ENCODE results near the gene SRSF5.
"Not testable (repeated sequence)": the region's sequence is repeated elsewhere in the genome, so short reads cannot be mapped to it uniquely, and the experiment has no call there.

The SRSF5 gene

DNA sequence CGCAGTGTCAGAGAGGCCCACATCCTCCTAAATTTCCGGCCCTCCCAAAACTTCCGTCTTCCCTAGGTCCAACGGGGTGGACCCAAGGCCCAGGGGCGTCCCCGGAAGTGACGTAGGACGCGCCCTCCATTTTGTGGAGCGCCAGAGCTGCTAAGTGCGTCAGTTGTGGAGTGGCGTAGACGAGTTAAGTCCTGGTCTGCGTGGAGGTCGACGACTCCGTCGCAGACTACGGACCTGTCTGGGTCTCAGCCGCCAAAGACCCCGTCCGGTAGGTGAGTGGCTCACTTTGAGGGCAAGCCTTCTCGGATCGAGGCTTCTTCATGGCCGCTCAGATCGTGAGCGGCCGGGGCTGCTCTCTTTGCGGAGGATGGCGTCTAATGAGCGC is at the start of gene SRSF5:
TSS of gene SRSF5 (plus strand) at position 159 of the 385 bp plus-strand sequence. CDS start 1,015 bp downstream, outside the sequence.
- peak; percentile 94 to 98 for DNase-seq

DNA sequence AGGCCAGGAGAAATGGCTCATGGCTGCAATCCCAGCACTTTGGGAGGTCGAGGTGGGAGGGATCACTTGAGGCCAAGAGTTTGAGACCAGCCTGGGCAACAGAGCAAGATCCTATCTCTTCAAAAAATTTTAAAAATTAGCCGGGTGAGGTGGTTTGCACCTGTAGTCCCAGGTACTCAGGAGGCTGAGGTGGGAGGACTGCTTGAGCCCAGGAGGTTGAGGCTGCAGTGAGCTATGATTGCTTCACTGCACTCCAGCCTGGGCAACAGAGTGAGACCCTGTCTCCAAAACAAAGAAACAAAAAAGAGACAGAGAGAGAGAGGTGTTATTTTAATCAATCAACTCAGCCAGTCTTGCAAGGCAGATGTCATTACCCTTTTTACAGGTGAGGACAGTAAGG is 48.3 kb upstream of the SRSF5 start:
- DNase-seq = not testable (repeated sequence)

DNA sequence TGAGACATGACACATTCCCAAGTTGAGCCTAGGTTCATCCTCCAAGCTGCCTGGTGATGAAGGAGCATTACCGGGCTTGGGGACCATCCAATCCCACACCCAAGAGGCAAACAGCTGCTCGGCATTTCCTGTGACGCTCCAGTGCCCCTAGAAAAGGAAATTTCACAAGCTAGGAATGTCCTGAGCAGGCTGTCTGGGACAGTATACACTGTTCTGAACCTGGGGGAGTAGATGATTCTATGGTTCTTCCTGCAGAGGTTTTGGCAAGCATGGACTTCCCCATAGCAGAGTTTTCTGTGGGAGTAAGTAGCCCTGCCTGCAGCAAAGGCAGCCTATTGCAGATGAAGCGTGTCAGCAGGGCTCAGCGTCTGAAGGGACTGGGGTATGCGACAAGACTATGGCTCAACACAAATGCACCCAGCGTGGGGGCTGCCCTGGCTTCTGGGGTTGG is 47.4 kb upstream of the SRSF5 start:
- DNase-seq = peak in 1 of 2 experiments; percentile 40

DNA sequence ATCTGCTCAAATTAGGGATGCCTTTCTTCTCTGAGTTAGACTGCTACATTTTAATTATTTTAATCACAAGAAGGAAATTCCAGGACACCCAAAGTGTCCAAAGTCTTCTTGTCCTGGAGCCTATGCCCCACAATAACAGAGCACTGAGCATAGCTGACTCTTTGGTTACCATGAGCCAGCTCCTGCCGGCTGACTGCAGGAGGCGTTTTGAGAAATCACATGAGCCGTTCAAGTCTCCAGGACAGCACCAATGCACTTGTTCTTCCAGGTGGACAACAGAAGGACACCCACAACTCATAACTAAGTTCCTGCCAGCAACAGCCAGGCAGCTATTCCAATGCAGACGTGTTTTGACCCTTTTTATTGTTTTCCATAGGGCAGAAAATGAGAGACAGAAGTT is 46.0 kb upstream of the SRSF5 start:
- no peak for DNase-seq

DNA sequence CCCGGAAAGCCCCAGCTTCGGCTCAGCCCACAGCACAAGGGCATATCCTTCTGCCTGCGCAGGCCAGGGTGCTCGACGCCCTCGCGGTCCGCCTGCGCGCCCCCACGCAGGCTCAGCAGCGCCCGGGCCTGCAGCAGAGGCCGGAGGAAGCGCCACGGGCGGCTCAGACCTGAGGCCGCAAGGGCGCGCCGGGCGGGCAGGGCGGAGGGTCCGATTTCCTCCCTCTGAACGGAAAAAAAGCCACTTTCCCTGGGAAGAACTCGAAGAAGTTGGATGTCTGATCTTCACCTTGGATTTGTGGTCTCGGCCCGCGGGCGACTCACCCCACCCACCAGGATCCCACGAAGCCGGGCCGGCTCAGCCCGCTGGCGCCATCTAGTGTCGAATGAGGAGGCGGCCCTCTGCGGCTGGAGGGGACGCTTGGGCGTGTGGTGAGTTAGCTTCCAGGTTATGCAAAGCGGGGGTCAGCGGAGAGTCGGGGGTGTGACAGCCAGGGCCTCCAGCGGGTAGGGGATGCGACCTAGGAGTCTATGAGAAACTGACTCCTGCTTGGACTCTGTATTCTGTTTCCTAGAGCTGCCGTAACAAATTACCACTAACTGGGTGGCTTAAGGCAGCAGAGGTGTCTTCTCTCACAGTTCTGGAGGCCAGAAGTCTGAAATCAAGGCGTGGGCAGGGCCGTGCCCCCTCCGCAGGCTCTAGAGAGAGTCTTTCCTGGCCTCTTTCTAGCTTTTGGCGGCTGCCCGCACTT is 40.0 kb upstream of the SRSF5 start:
- DNase-seq = peak; percentile 33 to 82

DNA sequence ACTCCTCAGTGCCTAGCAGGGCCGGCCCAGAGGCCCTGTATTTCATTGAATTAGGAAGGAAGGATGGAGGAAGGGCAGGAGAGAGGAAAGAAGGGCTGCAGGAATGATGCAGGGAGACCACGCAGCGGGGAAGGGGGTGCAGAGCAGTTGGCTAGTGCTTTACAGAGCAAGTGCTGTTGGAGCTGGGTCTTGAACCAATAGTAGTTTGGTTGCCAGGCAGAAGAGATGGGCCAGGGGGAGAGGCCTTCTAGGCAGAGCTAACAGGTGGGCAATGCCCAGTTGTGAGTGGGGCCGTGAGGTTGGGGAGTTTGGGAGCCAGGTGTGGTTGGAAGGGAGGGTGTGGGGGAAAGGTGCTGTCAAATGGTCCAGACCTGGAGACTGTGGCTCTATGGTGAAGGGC is 39.1 kb upstream of the SRSF5 start:
- DNase-seq = no peak

DNA sequence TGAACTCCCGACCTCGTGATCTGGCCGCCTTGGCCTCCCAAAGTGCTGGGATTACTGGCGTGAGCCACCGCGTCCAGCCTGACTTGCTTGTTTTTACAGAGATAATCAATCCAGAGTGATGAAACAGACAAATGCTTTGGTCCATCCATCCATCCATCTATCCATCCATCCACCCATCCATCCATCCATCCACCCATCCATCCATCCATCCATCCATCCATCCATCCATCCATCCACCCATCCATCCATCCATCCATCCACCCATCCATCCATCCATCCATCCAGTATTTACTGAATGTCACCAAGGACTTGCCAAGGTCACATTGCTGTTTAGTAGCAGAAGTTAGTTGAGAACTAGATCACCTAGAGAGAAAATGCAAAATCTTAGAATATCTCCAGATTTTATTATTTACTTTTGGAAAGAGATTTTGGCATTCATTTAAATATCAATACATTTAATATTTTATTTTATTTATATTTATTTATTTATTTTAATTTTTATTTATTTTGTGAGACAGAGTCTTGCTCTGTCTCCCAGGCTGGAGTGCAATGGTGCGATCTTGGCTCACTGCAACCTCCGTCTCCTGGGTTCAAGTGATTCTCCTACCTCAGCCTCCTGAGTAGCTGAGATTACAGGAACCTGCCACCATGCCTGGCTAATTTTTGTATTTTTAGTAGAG is 34.9 kb upstream of the SRSF5 start:
- not testable (repeated sequence) for DNase-seq

DNA sequence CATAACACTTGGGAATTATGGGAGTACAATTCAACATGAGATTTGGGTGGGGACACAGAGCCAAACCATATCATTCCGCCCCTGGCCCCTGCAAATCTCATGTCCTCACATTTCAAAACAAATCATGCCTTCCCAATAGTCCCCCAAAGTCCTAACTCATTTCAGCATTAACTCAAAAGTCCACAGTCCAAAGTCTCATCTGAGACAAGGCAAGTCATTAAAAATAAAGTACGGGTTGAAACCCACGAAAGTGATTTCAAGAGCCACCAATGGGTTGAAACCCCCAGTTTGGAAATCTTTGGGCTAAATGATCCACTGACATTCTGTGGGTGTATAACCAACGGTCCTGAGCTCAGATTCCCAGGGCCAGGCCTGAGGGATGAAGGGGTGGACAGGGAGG is 30.5 kb upstream of the SRSF5 start:
- DNase-seq = not testable (repeated sequence)

DNA sequence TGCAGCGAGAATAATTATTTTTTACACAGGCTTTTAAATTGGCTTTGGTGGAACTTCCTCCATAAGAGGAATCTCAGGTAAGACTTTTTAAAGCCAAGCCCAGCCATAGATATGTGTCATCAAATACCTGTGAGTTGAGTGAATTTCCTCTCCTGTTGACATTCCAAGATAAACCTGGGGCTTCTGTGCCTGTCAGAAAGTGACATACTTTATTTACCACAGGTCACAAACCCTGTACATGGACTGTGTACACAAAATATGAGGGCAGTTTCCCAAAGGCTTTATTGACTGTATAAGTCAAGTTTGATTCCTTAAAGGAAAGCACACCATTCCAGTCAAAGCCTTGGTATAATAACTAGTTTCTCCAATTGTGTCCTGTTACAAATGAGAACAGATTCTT is 25.9 kb upstream of the SRSF5 start:
- no peak for DNase-seq

DNA sequence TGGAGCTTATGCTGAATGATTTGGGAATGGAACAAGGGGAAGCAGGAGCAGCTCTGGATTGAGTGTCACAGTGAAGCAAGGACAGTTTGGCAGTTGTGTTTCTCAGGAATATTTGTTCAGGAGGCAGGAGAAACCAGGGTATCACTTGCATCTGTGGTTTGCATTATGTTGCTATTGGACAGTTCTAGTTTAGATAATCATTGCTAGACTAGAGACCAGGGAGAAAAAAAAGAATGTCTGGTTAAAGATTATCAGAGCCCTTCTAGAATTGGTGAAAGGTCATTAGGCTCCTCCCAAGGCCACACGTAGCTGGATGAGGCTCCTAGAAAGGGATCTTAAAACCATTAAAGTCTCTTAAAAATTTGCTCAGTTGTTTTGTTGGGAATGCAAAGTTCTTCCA is 17.0 kb upstream of the SRSF5 start:
- DNase-seq = no peak

DNA sequence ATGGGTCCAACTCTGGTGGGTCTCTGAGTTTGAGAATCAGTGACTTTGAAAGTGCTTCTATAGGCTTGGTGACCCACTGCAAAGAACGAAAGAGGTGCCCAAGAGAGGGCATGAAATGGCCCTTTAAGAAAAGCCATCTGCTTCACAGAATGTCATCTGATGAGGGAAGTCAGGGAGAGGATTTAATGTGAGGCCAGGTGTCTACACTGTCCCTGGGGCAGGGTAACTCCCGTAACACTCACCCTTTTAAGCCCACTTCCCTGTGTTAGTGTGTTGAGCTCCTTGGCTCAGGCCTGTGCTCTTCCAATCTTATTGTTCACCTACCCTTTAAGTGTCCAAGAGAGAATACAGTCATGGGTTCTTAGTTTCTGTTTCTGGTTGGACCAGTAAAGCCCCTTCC is 16.4 kb upstream of the SRSF5 start:
- DNase-seq = no peak

DNA sequence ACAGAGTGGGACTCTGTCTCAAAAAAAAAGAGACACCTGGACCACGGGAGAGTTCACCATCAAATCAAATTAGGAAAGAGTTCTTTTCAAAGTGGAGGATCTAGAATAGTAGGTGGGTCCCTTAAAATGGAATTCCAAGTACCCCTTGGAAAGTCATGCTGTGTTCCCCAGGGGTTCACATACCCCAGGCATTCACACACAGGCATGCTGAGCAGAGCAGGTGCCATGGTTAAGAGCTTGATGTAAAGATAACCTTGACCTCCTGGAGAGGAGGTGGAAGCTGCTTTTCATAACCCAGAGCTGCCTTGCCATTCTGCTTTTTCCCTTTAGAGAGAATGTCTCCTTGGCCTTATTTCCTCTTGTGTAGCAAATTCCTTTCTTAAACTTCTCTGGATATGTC is 14.2 kb upstream of the SRSF5 start:
- no peak for DNase-seq

DNA sequence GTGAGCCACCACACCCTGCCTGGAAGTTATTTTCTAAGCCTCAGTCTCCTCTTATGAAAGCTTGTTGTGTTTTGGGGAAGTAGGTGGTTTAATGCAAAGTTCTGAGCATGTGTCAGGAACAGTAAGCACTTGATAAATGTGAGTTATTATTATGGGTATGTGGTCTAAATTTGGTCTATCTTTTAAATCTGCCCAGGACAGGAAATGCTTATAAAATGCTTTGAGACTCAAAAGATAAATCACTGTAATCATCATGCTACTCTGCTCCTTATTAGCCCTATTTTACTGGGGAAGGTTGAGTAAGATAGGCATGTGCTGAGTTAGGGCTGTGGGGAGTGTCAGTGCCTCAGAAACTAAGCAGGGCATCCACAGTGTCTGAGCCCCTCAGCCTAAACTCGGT is 13.1 kb upstream of the SRSF5 start:
- DNase-seq = no peak

DNA sequence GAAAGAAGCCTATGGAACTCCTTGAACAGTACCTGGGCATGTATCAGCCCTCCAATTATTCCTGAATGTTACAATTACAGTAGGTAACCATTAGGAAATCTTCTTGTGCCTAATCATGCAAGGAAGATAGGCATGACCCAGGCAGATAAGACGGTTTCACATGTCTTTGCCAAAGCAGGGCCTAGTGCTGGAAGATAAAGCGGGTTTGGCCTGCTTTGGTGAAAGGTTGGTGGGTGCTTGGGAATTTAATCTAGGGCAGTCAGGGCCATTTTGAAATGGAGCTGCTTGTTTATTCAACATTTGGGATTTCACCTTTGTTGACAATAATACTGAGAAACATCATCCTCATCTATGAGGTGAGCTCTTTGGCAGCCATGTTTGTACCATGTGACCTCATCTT is 12.5 kb upstream of the SRSF5 start:
- DNase-seq = no peak

DNA sequence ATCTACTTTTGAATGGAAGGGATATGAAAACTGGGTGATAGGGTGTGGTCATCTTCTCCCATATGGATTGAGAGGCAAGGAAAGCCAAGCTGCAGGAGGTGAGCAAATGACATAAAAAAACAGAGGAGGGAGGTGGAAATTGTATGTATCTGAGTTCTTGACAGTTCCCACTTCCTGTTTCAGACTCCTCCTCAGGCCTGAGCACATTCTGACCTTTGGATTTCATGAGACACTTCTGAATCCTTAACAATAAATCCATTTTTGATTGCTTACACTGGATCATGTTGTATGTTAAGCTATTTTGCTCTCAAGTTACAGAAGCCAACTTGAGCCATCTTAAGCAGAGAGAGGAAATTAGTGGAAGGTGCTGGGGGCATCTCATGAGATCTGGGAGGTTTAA is 11.6 kb upstream of the SRSF5 start:
- DNase-seq = no peak

DNA sequence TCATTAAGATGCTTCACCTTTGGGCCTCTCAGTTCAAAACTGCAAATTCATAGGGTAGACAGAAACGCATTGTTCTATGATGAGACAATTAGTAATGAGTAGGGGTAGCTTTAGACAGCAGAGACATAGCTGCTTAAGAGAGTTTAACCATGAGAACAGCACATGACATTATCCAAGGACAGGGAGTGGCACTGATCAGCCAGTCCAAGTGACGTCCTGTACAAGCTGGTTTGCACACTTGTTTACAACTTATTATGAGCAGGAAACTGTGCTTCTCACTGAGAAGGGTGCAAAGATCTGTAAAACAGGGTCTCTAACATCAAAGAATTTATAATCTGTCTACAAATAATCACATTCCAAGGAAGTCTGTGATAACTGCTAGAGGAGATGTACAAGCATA is 11.2 kb upstream of the SRSF5 start:
- DNase-seq = no peak

DNA sequence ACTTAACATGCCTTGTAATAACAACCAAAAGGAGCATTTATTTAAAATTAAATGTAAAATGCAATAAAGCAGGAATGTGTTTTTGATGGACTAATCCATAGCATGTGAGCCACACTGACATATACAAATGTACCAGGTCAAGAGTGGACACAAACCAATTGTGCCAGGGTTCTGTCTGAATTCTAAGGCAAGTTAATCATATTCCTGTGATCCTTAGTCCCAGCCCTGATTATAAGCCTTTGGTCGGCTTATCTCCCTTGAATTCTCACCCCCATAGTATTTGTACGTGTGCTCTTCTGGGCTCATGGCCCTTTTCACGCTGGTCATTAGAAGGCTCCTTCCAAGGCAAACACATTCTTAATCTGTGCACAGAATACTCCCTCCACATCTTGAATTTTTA is 10.6 kb upstream of the SRSF5 start:
- no peak for DNase-seq

DNA sequence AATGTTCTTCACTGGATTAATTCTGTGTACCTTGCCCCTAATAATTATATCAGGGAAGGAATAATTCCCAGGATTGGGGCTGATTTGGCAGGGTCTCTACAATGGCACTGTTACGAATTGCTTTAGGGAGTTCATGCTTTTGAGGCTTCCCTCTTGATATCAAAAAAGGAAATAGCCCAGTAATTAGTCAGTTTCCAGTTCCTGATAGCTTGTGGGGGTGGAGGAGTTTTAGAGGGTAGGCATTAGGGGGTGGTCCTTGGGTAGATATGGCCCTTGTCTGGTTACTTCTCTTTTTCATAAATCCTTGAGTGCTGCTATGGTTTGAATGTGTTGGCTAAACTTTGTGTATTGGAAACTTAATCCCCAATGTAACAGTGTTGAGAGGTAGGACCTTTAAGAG is 6.1 kb upstream of the SRSF5 start:
- no peak for DNase-seq

DNA sequence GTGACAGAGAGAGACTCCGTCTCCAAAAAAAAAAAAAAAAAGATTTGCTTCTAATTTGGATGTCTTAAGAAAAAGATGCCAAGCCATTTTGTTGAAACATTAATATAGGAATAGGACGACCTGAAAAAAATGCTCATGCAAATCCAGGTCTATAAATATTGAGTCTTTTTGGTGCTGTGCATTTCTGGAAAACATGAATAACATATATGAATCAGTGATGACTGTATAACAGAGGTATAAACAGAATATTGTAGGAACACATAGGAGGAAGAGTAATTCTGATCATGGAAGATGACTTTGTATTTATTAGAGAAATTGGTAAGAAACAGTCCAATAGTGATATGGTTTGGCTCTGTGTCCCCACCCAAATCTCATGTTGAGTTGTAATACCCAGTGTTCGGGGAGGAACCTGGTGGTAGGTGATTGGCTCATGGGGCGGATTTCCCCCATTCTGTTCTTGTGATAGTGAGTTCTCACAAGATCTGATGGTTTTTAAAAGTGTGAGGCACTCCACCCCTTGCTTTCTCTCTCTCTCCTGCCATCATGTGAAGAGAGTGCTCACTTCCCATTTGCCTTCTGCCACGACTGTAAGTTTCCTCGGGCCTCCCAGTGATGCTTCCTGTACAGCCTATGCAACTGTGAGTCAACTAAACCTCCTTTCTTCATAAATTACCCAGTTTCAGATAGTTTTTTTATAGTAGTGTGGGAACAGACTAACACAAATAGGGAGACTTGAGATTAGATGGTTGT is 3.0 kb upstream of the SRSF5 start:
- no peak for DNase-seq

DNA sequence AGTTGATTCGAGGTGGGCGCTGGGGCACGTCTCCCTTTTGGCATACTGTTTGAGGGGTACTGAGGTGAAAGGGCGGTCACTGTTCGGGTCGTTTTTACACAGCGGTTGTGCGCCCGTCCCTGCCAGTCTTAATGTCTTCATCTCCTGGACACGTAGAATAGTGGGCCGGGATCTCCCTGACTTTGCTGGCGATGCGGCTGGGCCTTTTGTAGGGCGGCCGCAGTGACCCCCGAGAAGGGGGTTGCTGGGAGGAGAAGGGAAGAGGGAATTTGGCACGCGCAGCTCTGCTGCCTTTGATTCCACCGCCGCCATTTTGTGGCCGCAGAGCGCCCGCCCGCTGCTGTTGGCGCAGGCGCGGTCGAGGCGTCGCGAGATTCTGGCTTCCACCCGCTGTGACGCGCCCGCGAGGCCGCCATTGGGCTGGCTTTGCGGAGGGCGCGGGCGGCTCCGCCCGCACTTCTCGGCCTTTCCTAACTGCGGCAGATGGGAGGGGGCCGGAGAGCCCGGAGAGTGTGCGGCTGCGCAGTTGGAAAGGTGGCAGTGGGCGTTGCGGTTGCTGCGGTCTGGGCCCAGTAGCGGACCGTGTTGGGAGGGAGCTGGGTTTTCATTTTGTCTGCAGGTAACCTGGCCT is 542 bp downstream of the SRSF5 start:
- DNase-seq = peak; percentile 79 to 96

DNA sequence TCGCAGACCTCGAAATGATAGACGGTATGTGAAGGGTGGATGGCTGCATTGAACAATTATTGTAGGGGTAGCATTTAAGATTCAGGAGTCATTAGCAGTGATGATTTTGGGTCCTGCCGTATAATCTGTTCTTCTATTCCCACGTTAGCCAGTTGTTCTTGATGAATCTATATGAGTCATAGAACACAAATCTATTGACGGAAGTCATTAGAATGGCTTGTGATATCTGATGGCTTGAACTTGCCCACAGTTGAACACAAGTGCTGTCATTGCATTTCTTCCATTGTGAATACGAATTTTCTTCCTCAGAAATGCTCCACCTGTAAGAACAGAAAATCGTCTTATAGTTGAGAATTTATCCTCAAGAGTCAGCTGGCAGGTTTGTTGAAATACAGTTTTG is 1.9 kb downstream of the SRSF5 start:
- no peak for DNase-seq

DNA sequence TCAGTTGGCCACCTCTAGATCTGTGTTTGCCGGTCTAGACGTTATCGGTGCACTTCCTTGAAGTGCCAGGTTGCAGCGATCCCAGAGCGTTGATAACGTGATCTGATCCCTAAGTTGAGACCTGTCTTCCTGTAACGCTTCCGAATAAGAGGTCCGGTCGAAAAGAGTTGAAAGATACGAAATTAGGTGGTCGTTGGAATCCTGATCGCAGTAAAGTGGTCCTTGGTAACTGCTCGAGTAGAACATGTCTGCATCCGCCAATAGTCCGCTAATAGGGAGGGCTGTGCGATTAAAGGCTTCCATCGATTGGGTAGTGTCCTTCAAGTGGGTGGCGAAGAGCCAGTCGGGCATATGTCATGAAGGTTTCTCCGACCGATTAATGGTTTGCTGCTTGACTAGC is 2.7 kb downstream of the SRSF5 start:
- DNase-seq = no peak

DNA sequence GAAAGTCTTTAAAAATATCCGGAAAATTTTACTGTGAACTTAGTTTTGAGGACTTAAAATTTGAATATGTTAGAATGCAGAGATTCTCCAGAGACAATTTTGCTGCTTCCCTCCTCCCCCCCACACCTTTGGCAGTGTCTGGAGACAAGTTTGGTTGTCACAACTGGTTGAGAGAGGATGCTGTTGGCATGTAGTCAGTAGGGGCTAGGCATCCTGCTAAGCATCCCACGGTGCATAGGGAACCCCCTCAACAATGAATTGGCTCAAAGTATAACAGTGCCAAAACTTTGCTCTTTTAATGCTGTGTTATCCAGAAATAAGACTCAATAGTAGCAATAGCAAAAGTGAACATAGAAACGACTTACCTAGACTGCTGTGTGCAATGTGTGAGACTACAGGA is 3.6 kb downstream of the SRSF5 start:
- DNase-seq = no peak

Measured in NCI-H446 (cell line).